HG03342 (cell line): Measurements from ENCODE around the gene DMKN.
"Not testable (repeated sequence)": the region's sequence is repeated elsewhere in the genome, so short reads cannot be mapped to it uniquely, and the experiment has no call there.

Source experiments
- ATAC-seq: cut with Tn5 transposase; IDR thresholded peaks from one replicate; pipeline ENCODE4 v1.9.1; 2021; ENCODE audit warnings: mild to moderate bottlenecking, moderate library complexity; ENCODE audit not compliant: unreplicated experiment

The DMKN gene

DNA sequence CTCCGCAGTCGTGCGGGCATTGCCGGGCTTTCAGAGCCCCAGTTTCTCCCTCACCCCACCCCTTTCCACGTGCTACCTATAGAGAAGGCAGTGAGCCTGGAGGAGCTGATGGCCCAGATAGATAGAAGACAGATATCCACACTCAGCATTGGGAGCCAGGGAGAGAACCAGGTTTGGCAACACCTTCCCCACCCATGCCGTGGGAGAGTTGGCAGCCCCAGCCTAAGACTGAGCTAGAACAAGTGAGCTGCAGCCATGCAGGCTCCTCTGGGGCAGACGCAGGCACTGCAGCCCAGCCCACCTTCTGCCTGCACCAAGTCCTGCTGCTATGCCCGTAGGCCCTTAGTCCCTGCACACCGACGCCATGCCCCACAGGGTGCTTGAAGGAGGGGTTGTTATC lies 12.8 kb downstream of the DMKN start:
- ATAC-seq = no peak

DNA sequence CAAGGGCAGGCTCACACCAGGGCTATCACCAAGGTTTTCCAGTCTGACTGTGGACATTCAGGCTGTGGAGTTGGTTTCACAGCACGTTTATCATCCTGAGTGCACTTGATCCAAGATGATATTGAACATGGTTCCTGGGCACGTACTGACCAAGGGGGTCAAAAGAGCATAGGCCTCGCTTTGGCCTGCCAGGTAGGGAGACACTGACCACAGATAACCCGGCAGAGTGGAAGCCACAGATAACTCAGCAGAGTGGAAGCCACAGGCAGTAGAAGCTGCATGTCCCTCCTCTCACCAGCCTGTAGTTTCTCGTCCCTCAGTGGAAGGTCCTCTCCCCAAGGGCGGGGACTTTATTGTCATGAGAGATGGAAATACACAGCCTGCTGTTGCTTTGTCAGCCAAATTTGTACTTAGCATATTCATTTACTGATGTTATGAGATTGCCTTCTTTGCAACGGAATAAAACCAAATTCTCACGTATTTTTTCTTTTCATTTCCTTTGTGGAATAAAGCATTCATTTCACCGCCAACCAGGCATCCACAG lies 14.4 kb downstream of the DMKN start:
- ATAC-seq = no peak

DNA sequence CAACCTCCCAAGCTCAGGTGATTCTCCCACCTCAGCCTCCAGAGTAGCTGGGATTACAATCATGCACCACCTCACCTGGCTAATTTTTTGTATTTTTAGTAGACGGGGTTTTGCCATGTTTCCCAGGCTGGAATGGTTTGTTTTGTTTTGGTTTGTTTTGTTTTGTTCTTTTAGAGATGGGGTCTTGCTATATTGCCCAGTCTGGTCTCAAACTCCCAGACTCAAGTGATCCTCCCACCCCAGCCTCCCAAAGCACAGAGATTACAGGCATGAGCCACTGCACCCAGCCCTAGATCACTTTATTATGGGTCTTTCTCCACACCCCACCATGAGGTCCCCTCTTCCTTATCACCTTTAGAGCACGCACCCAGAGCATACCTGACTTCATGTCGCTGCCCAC lies 15.2 kb downstream of the DMKN start:
- no peak for ATAC-seq

DNA sequence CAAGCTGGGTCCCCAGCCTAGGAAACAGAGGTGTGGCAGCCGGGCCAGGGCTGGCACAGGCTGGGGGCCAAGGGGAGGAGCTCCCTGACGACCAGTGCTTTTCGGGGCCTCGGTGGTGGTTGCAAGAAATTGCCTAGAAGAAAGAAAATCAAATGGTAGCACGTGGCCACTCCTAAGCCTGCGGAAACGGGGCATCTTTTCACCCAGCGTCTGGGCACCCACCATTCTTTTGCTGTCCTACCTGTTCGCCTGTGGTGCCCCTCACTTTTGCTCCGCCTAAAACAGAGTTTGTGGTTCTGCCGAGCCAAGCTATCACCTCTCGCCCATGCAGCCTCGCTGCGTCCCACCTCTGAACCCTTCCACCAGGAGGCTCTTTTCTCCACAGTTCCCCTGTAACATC lies 16.0 kb downstream of the DMKN start:
- no peak for ATAC-seq

DNA sequence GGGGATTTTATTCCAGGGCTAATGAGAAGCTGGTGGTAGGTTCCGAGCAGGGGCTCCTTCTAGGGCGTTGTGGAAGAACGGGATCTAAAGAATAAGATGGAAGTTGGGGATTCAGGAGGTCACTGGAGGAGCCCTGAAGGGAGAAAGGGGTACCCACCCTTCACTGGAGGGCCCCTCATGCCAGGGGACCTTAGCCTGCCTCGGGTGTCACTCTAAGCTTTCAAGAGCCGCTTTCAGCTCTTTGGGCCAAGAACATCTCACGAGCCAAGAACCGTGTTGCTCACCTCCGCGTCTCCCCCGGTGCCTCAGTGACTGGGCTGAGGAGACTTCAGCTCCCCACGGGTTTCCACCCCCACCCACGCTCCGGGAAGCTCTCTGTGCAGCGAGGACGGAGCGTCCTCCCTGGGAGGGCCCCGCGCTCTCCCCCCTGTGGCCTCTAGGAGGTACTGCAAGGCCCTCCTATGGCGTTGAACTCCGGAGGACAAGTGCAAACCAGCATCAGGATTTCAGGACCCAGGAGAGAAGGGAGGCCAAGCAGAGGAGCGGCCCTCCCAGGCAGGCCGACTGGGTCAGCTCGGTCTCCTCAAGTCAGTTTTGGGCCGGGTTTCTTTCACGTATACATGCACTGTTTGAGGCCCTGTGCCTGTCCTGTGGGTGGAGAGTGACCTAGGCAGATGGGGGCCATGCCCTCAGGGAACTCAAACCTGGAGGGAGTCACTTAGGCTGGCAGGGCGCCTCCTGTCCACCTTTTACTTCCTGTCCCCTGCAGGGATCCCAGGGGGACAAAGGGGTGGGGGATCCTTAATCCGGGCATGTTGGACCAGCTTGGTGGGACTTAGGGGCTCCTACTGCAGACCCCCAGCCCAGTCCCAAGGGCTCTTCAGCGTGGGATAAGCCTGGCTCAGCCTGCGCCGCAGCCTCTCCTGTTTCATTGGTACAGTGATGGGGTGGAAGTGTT lies 18.1 kb downstream of the DMKN start:
- ATAC-seq = no peak

DNA sequence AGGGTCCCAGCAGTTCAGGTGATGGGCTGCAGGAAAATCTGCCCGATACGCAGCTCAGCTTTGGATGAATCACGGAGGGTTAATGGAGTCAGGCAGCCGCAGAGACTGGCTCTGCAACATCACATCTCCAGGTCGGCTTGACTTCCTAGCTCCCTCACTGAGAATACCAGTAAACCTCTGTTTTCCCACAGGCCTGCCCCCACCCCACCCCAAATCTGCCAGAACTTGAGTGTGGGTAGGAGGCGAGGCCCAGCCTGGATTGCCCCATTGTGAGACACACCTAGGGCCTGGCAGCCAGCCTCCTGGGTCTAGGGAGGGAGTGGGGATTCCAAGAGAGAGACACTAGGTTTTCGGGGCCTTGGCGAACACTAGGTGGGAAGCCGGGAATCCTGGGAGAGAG lies 19.5 kb downstream of the DMKN start:
- no peak for ATAC-seq

DNA sequence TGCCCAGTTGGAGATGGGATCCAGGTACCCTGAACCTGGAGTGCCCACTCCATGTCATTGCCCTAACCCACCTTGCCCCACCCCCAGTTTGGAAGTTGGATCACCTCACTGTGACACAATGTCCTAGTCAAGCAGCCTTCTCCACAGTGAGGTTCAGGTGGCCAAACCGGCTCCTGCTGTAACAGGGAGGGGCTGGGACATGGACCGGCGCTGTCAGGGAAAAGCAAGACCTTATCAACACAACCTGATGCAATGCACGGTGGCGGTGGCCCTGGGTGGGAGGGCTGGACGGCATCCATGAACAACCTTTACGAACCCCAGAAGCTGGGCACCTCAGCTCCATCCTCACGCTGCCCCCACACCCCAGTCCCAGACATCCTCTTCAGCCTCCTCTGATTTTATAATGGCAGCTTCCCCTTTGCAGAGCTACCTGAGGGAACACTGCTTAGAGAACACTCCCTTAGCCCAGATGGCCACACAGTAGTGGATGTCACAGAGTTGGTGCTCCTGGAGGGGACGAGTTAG lies 21.6 kb downstream of the DMKN start:
- ATAC-seq = no peak

DNA sequence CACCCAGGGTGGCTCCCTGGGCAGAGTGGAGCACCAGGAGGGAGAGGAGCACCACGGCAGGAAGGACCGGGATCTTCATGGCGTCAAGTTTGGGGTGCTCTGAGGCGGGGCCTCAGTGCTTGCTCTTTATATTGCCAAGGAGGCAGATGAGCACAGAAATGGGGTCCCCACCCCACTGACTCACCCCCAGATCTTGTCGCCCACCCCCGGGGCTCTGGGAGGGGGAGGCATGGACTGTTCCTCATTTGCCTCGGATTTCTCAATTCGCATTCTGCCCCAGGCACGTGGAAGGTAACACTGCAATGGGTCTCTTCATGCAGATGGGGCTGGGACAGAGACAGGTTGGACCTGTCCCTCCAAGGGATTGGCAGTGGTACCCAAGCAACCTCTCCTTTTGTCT lies 23.1 kb downstream of the DMKN start, which contains the start of gene KRTDAP:
TSS of gene KRTDAP (minus strand) at position 101 of the 400 bp plus-strand sequence. CDS start at position 79, 22 bp downstream.
- ATAC-seq = no peak

DNA sequence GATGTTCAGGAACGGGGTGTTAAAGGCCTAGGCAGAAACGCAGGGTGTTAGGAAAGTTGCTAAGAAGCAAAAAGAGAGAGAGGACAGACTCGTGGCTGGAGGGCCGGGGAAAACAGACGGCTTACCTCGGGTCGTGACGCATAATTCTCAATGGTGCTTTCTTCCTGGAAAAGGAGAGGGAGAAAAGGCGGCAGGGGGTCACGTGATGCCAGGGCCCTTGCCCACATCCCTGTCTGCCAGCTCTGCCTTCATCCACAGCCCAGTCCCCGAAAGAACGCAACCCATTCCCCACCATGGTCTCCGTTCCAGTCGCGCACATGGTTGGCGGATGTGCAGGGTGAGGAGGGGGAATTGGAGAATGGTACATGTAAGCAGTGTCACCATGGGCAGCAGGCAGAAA lies 24.8 kb downstream of the DMKN start:
- ATAC-seq = no peak

DNA sequence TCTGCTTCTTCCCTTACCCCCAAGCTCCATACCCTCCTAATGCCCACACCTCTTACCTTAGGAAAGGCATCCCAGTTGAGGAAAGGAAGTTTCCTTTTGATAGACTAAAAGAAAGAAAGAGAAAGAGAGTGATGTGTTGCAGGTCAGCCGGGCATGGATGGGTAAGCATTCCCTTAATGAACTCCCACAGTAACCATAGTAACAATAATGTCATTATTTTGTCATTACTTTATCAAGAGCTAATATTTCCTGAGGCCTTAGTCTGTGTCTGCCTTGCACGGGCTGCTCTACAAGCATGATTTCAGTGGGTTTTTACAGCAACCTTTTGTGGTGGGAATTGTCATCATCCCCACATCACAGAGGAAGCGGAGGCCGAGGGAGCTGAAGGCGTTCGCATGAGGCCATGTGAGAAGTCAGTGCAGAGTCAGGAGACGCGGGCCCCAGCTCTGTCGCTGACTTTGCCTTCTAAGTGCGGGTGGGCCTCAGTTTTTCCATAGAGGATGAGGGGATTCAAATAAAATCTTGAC lies 25.7 kb downstream of the DMKN start:
- no peak for ATAC-seq

DNA sequence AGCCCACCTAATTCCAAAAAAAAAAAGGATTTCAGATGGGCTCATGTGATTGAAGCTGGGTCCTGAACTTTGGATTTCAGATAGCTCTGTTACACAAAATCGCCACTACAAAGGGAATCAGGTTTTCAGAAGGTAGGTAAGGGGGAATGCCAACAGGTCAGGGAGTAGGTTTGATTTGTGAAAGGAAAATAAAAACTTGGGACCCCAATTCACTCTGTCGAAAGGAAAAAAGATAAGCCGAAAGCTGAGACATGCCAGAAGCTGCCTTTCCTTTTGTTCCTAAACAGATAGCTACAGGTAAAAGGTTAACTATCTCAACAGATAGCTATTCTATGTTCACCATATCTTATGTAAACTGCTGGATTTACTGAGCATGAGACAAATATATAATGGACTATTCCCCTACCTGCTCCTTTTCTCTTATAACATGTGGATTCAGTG lies 27.2 kb downstream of the DMKN start:
- ATAC-seq = no peak

DNA sequence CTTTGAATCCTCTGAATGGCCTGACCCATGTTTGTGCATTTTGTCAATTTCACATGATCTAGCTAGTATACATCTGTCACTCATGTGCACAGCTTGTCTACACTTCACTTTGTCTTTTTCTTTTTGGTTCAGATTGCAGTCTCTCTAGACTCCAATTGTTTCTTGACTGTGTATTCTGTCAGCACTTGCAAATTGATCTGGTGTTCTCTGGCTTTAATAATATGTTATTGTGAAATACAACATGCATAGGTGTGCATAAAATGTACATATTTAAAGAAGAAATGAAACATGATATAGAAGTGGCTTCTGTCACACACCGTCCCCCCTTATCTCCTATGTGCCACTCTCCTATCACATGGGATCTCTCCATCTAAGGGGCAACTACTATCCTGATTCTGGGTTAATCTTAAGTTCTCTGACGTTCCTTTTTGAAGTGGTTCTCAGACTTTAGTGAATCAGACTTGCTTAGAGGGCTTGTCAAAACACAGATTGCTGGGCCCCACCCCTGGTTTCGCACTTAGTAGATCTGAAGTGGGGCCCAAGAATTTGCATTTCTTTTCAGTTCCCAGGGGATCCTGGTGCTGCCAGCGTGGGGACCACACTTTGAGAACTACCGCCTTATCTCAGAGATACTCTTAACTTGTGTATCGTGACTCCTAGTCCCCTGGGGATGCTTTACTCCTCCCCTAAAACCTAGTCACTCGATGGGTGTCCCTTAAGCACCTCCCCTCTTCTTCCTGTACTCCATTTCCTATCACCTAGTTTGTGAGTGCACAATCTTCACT lies 29.0 kb downstream of the DMKN start:
- peak; percentile 82 for ATAC-seq

DNA sequence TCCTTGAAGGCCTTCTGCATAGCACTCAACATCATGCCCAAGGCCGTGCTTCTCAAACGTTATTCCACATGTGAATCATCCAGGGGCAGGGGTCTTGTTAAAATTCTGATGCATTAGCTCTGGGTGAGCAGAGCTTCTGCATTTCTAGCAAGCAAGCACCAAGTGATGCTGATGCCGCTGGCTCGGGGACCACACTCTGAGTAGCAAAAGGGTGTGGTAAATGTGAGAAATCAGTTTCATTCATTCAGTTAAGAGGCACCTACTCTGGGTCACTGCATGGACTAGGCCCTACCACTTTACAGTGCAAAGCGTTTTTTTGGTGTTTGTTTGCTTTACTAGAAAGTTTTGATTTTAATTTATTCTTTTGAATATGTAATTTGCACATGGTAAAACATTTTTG lies 30.4 kb downstream of the DMKN start:
- ATAC-seq = no peak

DNA sequence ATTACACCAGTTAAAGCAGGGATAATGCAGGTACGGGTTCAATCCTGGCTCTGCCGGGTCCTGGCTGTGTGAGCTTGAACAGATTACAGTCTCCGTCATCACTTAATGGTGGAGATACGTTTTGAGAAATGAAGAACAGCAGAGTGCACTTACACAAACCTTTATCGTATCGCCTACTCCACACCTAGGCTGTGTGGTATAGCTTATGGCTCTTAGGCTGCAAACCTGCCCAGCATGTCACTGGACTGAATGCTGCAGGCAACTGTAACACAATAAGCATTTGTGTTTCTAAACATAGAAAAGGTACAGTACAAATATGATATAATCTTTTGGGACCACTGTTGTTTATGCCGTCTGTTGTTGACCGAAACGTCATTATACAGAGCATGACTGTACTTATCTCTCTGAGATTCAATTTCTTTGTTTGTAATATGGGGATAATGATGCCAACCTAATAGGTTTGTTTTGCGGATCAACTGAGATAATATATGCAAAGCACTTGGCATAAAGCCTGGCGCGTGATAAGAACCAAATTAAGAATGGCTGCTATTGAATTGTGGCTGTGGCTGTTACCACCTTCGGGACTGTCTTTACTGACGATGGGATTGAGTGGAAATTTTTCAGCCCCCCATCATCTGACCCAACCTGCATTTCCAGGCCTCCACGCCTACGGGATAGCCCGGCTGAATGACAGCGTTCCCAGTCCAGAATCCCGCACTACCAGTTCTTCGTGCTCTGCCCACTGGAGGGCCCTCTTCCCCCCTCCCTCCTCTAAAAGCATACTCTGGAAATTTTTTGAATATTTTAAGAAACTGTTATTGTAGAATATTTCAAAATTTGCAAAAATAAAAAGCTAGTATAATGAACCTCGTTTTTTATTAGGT lies 34.4 kb downstream of the DMKN start:
- no peak for ATAC-seq

DNA sequence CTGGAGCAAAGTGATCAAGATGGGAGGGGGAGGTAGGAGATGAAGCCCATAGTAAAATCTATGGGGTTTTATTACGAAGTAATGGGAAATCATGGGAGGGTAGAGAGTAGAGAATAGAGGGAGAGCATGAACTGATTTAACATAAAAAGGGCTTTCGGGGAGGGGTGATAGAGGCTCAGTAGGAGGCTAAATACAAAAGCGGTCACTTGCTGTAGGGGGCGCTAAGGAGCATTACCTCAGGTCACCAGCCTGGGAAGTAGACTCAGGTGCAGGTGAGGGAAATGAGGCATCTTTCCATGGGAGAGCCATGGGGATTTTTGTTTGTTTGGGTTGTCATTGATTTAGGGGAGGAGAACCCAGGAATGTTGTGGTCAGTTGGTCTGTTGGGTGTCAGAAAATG lies 37.3 kb downstream of the DMKN start:
- ATAC-seq = no peak

DNA sequence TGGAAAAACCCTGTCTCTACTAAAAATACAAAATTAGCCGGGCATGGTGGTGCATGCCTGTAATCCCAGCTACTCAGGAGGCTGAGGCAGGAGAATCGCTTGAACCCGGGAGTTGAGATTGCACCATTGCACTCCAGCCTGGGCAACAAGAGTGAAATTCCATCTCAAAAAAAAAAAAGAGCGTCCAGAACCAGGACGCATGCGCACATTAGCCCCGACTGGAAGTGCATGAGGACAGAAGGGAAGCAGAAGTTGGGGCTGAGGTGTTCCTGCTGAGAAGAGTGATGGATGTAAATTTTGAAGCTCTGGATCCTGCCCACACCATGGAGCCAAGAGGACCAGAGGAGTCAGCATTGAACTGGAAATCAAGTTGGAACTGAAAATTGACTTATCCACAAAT lies 38.9 kb downstream of the DMKN start:
- not testable (repeated sequence) for ATAC-seq

DNA sequence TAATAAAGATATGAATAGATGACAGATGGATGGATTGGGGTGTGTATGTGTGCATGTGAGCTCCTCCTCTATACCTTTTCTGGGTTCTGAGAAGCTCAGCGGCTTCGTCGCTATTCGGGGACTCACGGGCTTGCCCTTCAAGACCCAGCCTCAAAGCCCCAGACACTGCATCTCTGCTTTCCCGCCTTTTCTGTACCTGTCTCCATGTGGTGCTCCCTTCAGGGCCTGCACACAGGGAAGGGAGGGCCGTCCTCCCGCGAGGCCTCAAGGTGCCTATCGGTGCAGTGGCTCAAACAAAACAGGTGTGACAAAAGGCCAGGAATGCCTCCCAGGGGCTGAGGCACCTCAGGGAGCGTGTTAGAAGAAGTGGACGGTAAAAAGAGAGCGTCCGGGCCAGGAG lies 39.3 kb downstream of the DMKN start:
- ATAC-seq = no peak

DNA sequence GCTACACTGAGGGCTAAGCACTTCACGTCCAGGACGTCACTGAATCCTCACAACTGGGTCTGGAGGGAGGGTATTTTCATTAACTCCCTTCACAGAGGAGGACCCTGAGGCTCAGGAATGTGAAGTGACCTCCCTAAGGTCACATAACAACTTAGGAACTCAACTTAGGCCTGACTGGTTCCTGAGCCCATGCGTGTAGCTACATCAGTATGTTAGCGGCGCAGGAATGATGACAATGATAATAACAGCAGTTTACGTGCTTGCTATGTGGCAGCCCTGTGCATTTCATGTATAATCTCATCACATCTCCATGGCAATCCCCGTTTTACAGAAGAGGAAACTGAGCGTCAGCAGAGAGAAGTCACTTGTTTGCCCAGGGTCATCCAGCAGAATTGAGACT lies 41.5 kb downstream of the DMKN start:
- no peak for ATAC-seq

DNA sequence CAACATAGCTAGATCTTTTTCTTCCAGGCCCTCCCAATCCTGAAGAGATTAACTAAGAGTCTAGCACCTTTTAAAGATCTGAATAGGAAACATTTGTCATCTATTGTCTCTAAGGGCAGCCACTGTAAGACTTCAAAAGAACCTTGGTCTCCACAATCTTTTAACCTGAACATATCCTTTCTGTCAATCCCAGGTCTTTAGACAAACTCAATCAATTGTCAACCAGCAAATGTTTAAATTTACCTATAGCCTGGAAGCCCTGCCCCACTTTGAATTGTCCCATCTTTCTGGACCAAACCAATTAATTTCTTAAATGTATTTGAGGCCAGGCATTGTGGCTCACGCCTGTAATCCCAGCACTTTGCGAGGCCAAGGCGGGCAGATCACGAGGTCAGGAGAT lies 42.4 kb downstream of the DMKN start:
- ATAC-seq = not testable (repeated sequence)

DNA sequence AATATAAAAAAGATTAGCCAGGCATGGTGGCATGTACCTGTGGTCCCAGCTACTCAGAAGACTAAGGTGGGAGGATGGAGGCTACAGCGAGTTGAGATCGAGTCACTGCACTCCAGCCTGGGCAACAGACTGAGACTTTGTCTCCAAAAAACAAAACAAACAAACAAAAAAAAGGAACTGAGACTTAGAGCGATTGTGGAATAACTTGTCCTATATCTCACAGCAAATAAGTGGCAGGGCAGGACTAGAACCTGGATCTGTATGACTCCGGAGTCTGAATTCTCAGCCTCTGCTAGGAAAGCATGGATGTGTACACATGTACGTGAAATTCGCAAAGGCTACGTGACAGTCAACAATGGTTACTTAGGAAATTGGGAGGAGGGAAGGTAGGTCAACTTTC lies 43.3 kb downstream of the DMKN start:
- no peak for ATAC-seq
